GM18526 (cell line): ENCODE results near the gene CLIC4.

Source experiments
- POLR2A ChIP-seq: IDR thresholded peaks from 3 replicates; pipeline ENCODE4 v1.6.1; 2011; ENCODE audit not compliant: insufficient read length; ENCODE audit errors: extremely low read depth

The CLIC4 gene

DNA sequence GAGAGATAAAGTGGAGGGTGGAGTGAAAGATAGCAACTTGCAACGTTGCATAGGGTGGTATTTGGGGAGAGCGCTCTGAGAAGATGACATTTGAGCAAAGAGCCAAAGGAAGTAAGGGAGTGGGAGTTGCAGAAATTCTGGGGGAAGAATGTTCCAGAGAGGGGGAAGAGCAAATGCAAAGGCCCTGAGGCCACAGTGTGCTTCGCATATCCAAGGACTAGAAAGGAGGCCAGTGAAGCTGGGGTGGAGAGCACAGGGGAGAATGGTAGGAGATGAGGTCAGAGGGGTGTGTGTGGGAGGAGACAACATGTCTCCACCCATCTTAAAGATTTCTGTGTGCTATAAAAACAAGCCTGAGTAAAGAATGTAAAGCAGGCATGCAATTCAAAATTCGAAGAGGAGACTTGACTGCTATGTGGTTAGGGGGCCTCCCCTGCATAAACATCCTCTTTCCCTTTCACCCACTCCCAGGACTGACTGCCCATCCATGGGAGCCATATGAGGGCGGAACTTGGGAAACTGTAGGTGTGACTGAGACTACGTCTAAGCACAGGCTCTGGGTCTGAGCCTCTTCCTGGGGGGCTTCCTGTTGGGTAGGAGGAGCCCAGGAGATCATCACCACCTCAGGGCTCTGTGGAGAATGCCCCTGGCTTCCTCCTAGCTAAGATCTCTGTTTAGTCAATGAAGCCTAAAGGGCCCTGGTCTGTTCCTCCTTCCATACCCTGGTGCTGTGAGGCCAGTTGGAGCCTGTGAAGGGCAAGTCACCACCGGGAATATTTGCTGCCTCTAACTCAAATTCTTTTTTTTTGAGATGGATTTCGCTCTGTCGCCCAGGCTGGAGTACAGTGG lies 2.9 kb upstream of the CLIC4 start:
- TF ChIP-seq POLR2A, result no peak

DNA sequence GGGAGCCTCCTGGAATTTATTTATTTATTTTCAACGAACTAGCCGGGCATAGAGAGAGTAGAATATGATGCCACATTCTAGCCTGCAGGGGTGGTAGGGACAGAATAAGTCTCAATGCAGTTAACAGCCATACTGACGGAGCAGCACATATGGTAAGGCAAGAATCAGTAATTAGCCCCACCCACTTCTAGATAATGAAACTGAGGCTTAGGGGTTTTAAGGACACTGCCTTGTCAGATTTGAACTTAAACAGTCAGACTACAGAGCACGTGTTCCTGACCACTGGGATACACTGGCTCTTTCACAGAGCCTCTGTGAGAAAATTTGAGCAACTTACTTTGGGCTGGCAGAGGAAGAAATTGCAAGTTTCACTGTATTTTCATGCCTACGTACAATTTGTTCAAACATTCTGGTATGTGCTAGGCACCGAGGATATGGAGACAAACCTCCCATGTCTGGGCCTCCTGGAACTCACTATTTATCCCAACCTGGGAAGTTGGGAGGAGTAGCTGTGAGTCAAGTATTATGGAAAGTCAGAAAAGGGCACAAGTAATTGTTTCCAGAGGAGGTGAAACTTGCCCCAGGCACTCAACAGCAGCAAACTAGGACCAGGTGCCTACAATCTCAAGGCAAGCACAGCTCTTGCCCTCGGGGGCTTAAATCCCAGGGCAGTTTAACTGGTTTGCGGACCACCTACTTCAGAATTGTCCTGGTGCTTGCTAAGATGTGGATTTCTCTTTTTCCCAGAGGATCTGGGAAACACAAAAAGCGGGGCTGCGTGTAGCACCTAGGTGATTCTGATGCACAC lies 1.6 kb upstream of the CLIC4 start:
- no peak for TF ChIP-seq POLR2A

- no peak for TF ChIP-seq POLR2A
Measured at GRCh38 chr1:24745711-24746413, 615 bp downstream of the CLIC4 start.

GRCh38 chr1:24748191-24749121 lies 3.2 kb downstream of the CLIC4 start:
- TF ChIP-seq POLR2A, result no peak

- TF ChIP-seq POLR2A, result no peak
Measured at GRCh38 chr1:24749252-24749651, 4.0 kb downstream of the CLIC4 start.

- no peak for TF ChIP-seq POLR2A
Measured at GRCh38 chr1:24749886-24750285, 4.6 kb downstream of the CLIC4 start.

GRCh38 chr1:24751833-24752232 lies 6.6 kb downstream of the CLIC4 start:
- no peak for TF ChIP-seq POLR2A

- TF ChIP-seq POLR2A, result no peak
Measured at GRCh38 chr1:24752305-24752704, 7.1 kb downstream of the CLIC4 start.

- TF ChIP-seq POLR2A, result no peak
Measured at GRCh38 chr1:24754229-24754628, 9.0 kb downstream of the CLIC4 start.

- no peak for TF ChIP-seq POLR2A
Measured at GRCh38 chr1:24756395-24756794, 11.1 kb downstream of the CLIC4 start.

DNA sequence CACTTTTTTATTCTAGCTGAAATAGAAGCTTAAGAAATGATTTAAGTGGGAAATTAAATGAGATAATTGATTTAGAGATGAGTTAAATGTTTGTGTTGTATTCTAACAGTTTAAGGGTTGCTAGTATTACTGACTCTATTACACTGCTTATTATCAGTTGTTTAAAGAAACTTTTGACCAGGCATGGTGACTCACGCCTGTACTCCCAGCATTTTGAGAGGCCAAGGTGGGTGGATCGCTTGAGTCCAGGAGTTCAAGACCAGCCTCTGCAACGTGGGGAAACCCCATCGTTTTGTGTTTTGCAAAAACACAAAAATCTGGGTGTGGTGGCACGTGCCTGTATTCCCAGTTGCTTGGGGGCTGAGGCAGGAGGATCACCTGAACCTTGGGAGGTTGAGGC lies 14.2 kb downstream of the CLIC4 start:
- no peak for TF ChIP-seq POLR2A

DNA sequence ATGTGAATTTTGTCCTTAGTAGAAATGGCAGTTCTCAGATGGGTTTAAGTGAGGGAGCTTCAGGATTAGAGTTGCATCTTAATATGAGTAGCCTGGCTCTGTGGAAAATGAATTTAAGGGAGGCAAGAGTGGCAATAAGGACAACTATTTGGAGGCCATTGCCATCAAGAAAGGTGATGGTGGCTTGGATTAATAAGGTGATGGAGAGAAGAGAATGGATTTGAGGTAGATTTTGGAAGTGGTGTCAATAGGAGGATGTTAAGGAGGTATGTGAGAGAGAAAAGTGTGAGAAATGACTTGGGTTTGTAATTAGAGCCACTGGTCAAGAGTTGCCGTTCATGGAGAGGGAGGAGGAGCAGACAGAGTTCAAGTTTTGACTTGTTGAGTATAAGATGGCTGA lies 16.3 kb downstream of the CLIC4 start:
- no peak for TF ChIP-seq POLR2A

GRCh38 chr1:24762133-24762676 lies 17.0 kb downstream of the CLIC4 start:
- no peak for TF ChIP-seq POLR2A

GRCh38 chr1:24763671-24764070 lies 18.4 kb downstream of the CLIC4 start:
- TF ChIP-seq POLR2A, result no peak
